NCI-H2081 treated with DMSO at 0.1 percent for 48 hours (cell line): ENCODE data around the gene TMEM208.

Experiments used
- DNase-seq: peaks from one replicate; lab custom pipeline; 2025; lab: John Stamatoyannopoulos, UW

The TMEM208 gene

DNA sequence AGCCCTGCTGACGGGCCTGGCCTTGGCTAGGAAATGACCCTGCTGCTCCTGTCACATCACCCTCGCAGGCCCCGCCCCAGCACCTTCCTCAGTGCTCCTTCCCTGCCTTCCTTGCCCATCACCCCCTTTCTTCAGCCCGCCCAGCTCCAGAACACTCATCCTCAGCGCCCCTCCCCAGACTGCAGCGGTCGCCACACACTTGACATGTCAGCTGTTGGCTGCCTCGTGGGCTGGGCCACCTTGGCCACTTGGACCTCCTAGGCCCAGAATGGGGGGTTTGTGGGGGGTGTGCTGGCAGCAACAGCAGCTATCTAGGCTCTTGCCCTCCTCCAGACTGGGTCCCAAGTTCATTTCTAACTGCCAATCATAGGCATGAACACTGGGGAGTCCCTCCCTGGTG, 17.4 kb upstream of the TMEM208 start:
- DNase-seq = no peak

DNA sequence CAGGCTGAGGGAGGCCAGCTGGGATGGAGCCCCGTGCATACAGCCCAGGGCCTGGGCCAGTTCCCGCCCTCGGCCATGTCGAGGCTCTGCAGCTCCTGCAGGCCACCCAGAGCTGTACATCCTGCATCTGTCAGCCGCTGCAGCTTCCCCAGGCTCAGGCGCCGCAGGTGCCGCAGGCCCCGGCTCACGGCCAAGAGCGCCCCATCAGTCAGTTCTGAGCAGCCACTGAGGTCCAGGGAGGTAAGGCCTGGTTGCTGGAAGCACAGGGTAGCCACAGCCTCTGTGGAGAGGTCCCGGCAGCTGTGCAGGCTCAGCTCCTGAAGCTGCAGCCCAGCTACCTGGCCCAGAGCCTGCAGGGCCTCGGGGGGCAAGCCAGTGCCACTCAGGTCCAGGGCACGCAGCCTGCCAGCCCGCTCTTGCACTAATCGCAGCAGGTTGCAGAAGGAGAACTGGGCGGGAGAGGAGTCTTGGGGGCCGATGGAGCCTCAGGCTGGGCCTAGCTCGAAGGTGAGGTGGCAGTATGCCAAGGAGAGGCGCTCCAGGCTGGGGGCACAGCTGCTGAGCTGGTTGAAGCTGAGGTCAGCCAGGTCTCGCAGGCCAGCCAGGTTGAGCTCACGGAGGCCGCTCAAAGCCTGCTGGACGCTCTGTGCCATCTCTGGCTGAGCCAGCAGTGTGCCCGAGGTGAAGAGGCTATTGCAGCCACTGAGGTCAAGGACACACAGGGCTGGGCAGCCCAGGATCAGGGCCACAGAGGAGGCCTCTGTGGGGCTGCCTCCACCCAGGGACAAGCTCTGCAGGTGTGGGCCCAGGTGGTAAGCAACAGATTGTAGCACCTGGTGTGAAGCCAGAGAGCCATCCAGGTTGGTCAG, 16.6 kb upstream of the TMEM208 start:
- DNase-seq = no peak

- DNase-seq = no peak
Measured at GRCh38 chr16:67211674-67212073, 15.3 kb upstream of the TMEM208 start.

DNA sequence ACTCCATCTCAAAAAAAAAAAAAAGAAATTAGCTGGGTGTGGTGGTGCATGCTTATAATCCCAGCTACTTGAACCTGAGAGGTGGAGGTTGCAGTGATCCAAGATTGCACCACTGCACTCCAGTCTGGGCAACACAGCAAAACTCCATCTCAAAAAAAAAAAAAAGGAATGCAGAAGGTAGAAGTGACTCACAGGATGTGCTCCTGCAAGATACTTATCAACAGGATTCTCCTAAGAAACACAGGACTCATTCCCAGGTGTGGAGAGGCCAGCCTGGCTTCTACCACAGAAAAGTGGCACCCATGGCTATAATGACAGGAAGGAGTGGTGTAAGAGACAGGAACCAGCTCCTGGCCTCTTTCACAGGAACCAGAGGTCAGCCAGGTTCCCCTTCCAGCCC, 14.2 kb upstream of the TMEM208 start:
- no peak for DNase-seq

GRCh38 chr16:67213197-67214019, 13.5 kb upstream of the TMEM208 start:
- DNase-seq = no peak

DNA sequence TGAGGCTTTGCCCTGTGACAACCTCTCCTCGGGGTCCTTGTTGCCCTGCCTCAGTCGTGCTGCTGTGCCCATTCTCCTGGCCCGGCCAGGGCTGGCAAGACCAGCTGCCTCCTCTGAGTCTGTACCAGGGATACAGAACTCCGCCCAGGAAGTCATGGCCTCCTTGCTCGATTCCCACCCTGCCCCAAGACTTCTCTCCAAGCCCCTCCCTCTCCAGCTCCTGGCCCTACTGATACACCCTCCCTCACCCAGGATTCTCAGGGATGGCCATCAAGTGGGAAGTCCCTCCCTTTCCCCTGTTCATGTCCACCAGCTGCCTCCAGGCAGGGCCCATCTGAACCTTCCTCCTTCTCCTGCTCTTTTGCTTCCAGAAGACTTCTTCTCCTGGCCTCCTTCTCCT, 11.2 kb upstream of the TMEM208 start:
- no peak for DNase-seq

- DNase-seq = no peak
Measured at GRCh38 chr16:67216612-67217490, 10.1 kb upstream of the TMEM208 start.

- no peak for DNase-seq
Measured at GRCh38 chr16:67223992-67224391, 2.9 kb upstream of the TMEM208 start.

DNA sequence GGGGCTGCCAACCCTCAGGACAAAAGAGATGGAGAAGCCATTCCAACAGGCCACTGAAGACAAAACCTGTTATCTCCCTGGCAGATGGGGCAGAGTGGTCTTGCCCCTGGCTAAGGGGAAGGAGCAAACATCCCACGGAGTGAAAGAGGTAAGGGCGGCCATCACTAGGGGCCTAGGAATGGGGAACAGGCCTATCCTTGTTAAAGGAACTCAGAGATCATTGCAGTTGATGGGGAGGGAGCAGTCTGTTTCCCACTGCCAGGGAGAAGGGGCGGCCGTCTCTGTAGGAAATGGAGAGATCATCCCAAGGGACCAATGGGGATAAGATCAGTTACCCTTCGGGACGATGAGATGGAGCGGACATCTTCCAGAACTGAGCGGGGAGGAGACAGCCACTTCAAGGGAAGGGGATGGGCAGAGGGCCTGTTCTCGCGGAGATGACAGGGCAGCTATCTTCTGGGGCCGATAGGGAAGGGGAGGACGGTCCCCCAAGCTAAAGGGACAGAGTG, 581 bp upstream of the TMEM208 start:
- DNase-seq = no peak

DNA sequence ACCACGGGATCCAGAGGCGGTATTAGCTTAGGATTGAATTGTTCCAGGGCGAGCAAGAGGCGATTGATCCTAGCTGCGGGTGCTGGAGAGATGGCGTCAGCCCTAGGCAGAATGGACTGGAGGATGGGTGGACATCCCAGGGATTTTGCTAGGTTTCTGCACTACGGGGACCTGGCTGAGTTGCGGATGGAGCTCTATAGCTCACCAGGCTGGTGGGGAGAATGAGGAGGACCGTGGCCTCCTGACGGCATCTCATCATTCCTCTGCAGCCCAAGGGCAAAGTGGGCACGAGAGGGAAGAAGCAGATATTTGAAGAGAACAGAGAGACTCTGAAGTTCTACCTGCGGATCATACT, 614 bp downstream of the TMEM208 start:
- no peak for DNase-seq

GRCh38 chr16:67228034-67228785, 1.3 kb downstream of the TMEM208 start:
- no peak for DNase-seq

DNA sequence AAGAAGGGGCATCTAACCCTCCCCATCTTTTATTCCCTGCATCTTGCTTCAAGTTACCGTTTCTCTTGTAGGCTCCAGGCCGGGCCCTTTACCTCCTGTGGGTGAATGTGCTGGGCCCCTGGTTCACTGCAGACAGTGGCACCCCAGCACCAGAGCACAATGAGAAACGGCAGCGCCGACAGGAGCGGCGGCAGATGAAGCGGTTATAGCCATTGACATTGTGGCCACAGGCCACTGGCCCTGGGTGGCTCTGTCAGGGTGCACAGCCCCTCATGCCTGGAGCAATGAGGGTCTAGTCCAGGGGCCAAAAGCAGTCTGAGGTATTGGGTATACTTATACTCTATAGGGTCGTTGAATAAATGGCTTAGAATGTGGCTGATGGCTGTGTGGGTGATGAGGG, 2.0 kb downstream of the TMEM208 start:
- no peak for DNase-seq

DNA sequence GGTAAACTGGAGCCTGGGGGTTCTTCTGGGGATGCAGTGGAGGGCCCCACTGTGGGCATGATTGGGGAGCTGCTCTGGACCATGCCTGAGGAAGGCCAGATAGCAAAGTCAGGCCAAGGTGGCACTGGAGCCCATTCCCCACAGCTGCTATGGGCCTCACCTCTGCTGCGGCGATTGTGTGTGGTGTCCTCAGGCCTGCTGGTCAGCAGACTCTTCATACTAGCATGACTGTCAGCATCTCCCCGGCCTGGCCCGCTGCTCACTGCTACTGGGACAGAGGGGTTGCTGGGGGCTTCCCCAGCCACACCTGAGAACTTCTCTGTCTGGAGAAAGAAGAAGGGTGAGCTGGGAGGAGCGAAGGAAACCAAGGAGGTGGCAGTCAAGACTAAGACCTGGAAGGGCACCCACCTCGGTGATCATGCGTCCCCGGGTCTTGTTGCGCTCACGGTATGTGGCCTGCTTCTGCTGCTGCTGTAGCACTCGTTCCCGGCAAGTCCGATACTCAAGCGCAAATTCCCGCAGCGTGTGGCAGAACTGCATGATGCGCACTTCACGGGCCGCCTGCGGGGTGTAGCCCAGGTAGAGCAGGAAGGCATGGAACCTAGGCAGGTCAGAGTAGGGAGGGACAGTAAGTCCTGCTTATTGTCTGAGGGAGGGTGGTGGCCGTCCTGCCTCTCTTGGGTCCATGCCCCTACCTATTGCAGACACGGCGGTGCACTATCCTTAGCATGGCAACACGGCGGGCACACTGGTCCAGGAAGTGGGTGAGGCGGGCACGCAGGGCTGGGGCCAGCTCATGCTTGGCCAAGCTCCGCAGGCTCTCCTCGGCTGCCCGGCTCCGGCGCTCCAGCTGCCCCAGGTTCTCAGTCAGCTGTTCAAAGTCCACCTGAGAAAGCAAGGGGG, 3.2 kb downstream of the TMEM208 start:
- no peak for DNase-seq

- DNase-seq = no peak
Measured at GRCh38 chr16:67230809-67231660, 4.1 kb downstream of the TMEM208 start.

DNA sequence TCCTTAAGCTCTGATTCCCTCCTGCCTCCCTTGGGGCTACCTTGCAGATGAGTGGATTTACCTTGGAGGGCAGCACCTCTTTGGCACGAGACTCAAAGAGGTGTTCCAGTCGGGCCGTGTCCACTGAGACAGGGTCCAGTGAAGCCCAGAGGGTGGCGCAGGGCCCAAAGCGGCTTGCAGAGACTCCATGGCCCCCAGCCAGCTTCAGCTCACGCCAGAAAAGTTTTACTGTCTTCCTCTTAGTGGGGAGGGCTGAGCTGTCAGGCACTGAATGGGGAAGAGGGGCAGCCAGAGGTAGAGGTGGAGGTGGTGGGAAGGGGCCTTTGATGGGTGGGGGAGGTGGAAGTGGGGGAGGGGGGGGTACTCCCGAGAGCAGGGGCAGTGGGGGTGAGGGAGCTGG, 6.7 kb downstream of the TMEM208 start:
- DNase-seq = no peak

DNA sequence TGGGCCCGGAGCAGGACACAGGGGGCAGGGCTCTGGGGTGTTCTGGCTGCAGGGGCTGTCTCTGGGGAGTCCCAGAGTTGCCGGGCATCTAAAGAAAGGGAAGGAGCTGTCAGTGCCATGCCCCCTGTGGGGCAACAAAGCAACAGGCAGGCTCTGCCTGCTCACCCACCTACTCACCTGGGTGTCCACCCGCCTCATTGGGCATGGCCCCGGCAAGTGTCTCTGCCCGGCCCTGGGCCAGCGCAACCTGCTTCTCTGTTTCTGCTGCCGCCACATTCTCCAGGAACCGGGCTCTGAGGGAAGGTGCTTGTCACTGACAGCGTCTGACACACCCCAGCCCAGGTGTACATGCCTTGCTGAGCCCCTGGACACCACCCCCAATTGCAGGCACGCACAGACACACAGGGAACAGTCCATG, 7.3 kb downstream of the TMEM208 start:
- no peak for DNase-seq

- no peak for DNase-seq
Measured at GRCh38 chr16:67235816-67236562, 9.1 kb downstream of the TMEM208 start.

DNA sequence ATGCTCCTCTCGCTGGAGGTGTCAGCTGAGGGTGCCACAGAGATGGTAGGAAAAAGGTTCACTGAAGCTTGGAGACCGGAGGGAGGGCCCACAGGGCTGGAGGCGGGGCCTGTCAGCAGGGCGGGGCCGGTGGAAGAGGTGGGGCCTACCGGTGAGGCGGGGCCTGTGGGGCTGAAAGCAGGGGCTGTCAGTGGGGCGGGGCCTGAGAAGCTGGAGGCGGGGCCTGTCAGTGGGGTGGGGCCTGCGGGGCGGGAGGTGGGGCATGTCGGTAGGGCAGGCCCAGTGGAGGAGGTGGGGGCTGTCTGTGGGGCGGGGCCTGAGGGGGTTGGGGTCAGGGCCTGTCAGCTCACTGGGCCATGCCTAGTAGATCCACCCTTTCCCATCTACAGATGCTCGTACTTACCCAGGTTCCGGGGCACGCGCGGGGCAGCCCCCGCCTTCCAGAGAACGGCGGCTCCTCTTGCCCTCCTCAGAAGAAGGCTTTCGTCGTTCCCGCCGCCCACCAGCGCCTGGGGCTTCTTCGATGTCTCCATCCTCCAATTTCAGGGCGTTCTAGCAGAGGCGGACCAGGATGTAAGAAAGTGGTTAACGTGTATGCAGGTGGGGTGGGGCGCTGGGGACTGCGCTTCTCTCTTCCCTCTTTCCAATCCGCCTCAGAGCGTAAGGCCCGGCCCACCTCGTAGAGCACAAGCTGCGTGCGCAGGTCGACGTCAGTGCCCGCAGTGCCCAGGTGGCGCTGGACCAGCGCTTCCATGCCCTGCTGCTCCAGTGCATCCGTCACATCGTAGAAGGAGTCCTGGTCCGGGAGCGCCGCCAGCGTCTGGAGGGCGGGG, 9.8 kb downstream of the TMEM208 start:
- no peak for DNase-seq
